ENCODE measurements around the gene LMBR1. TPM values are rescaled to one million over a fixed set of nuclear protein-coding genes. Genes with fewer than 3 reads are reported as not detected.
"Not testable (repeated sequence)": the region's sequence is repeated elsewhere in the genome, so short reads cannot be mapped to it uniquely, and the experiment has no call there.

The LMBR1 gene
- total and polyA plus RNA-seq, 4 donors, result 11.2 to 35.7 (median 17.9) TPM

DNA sequence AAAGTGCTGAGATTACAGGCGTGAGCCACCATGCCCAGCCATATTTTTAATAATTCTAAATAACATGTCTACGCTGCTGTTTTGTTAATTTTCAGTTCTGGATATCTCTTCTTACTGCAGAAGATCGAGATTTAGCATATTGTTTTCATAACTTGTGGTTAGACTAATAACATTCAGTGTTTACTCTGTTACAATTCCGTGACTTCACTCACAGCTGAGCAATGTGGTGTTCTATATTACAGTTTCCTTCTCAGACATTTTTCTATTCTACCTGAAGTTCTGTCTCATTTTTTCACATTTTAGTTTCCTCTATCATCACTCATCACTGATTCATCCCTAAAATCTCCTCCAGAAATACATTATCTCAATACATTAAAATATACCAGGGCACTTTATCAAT, 241.5 kb downstream of the LMBR1 start:
- DNase-seq (ENCODE audit: low spot score), result no peak
- Histone ChIP-seq H3K4me1 (ENCODE audit: control insufficient read depth in 4 of 4, insufficient read depth in 4 of 4, low read length in 3 of 4) (no peaks in the 10 kb centered on the region), H3K9ac (ENCODE audit: low read depth in 1 of 2, low read length in 2 of 2) (no peak overlapping the region), H3K27ac (ENCODE audit: low read depth in 1 of 2, low read length in 2 of 2) (no peak overlapping the region), H3K36me3 (ENCODE audit: control insufficient read depth in 4 of 4, insufficient read depth in 3 of 4, low read depth in 1 of 4, low read length in 3 of 4) (no peaks in the 10 kb centered on the region), H3K4me3 (ENCODE audit: low read depth in 1 of 3, low read length in 3 of 3) (no peak overlapping the region), H3K9me3 (ENCODE audit: control insufficient read depth in 4 of 4, low read length in 3 of 4) (no peaks in the 10 kb centered on the region), H3K27me3 (ENCODE audit: control insufficient read depth in 4 of 4, insufficient read depth in 4 of 4, low read length in 3 of 4) (no peaks in the 10 kb centered on the region)
- TF ChIP-seq JUND (IDR thresholded peaks at IDR 0.05), result no peak
- WGBS, result 95% methylated on average over 4 of the region's 4 CpGs

DNA sequence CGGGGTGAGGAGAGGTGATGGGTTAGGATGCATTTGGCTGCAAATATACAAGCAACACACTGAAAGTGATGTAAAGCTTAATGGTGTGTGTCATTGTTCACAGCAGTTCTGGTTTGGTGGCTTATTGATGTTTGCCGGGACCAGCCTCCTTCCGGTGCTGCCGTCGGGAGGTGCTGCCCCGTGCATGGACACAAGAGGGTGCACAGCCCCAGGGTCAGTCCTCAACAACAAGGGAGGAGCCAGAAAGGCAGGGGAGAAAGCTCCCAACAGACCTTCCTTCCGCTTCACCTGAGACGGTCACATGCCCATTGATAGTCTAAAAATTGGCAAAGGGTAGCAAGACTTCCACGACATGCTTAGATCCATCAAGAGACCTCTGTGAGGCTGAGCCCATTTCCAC, 242.9 kb downstream of the LMBR1 start:
- DNase-seq (ENCODE audit: low spot score), result no peak
- Histone ChIP-seq H3K9ac (ENCODE audit: low read depth in 1 of 2, low read length in 2 of 2) (peak overlapping the region in 1 of 2 donors; percentile 19), H3K36me3 (ENCODE audit: control insufficient read depth in 4 of 4, insufficient read depth in 3 of 4, low read depth in 1 of 4, low read length in 3 of 4) (no peaks in the 10 kb centered on the region), H3K27ac (ENCODE audit: low read depth in 1 of 2, low read length in 2 of 2) (no peak overlapping the region), H3K9me3 (ENCODE audit: control insufficient read depth in 4 of 4, low read length in 3 of 4) (no peaks in the 10 kb centered on the region), H3K4me3 (ENCODE audit: low read depth in 1 of 3, low read length in 3 of 3) (peak overlapping the region in 1 of 3 donors; percentile 33), H3K4me1 (ENCODE audit: control insufficient read depth in 4 of 4, insufficient read depth in 4 of 4, low read length in 3 of 4) (no peaks in the 10 kb centered on the region), H3K27me3 (ENCODE audit: control insufficient read depth in 4 of 4, insufficient read depth in 4 of 4, low read length in 3 of 4) (no peaks in the 10 kb centered on the region)
- WGBS, result 34% methylated on average over 9 of the region's 9 CpGs
- TF ChIP-seq, protein P1, sequence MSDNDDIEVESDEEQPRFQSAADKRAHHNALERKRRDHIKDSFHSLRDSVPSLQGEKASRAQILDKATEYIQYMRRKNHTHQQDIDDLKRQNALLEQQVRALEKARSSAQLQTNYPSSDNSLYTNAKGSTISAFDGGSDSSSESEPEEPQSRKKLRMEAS (IDR thresholded peaks at IDR 0.05), result no peak
- TF ChIP-seq EGR1 (IDR thresholded peaks at IDR 0.05; ENCODE audit: low read depth in 2 of 2) (no peak), HNF4G (IDR thresholded peaks at IDR 0.05) (no peak), NR2F2 (IDR thresholded peaks at IDR 0.05) (no peak), HNF4A (conservative IDR thresholded peaks at IDR 0.05) (peak in 1 of 2 donors; percentile 19), SP1 (IDR thresholded peaks at IDR 0.05) (no peak), RXRA (IDR thresholded peaks at IDR 0.05) (peak in 1 of 2 donors; percentile 55), YY1 (IDR thresholded peaks at IDR 0.05) (peak; percentile 34), FOXA2 (IDR thresholded peaks at IDR 0.05) (no peak), RAD21 (IDR thresholded peaks at IDR 0.05) (peak; percentile 90 to 98), GABPA (IDR thresholded peaks at IDR 0.05 in 1 of 2, conservative IDR thresholded peaks at IDR 0.05 in 1 of 2) (peak in 1 of 2 donors; percentile 16)
- TF ChIP-seq, protein P2, sequence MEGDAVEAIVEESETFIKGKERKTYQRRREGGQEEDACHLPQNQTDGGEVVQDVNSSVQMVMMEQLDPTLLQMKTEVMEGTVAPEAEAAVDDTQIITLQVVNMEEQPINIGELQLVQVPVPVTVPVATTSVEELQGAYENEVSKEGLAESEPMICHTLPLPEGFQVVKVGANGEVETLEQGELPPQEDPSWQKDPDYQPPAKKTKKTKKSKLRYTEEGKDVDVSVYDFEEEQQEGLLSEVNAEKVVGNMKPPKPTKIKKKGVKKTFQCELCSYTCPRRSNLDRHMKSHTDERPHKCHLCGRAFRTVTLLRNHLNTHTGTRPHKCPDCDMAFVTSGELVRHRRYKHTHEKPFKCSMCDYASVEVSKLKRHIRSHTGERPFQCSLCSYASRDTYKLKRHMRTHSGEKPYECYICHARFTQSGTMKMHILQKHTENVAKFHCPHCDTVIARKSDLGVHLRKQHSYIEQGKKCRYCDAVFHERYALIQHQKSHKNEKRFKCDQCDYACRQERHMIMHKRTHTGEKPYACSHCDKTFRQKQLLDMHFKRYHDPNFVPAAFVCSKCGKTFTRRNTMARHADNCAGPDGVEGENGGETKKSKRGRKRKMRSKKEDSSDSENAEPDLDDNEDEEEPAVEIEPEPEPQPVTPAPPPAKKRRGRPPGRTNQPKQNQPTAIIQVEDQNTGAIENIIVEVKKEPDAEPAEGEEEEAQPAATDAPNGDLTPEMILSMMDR (IDR thresholded peaks at IDR 0.05; ENCODE audit: low read depth, low read length, missing input control), result peak; percentile 75
- TF ChIP-seq, protein P3, sequence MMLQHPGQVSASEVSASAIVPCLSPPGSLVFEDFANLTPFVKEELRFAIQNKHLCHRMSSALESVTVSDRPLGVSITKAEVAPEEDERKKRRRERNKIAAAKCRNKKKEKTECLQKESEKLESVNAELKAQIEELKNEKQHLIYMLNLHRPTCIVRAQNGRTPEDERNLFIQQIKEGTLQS (IDR thresholded peaks at IDR 0.05), result no peak
- TF ChIP-seq, protein P4, sequence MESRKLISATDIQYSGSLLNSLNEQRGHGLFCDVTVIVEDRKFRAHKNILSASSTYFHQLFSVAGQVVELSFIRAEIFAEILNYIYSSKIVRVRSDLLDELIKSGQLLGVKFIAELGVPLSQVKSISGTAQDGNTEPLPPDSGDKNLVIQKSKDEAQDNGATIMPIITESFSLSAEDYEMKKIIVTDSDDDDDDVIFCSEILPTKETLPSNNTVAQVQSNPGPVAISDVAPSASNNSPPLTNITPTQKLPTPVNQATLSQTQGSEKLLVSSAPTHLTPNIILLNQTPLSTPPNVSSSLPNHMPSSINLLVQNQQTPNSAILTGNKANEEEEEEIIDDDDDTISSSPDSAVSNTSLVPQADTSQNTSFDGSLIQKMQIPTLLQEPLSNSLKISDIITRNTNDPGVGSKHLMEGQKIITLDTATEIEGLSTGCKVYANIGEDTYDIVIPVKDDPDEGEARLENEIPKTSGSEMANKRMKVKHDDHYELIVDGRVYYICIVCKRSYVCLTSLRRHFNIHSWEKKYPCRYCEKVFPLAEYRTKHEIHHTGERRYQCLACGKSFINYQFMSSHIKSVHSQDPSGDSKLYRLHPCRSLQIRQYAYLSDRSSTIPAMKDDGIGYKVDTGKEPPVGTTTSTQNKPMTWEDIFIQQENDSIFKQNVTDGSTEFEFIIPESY (IDR thresholded peaks at IDR 0.05), result no peak

DNA sequence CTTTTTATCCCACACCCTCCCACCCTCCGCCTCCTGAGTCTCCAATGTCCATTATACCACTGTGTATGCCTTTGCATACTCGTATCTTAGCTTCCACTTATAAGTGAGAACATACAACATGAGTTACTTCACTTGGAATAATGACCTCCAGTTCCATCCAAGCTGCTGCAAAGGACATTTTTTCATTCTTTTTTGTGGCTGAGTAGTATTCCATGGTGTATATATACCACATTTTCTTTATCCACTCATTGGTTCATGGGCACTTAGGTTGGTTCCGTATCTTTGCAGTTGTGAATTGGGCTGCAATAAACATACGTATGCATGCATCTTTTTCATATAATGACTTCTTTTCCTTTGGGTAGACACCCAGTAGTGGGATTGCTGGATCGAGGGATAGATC, 245.7 kb downstream of the LMBR1 start:
- H3K27ac ChIP-seq (ENCODE audit: low read depth in 1 of 2, low read length in 2 of 2); H3K4me3 ChIP-seq (ENCODE audit: low read depth in 1 of 3, low read length in 3 of 3); H3K9ac ChIP-seq (ENCODE audit: low read depth in 1 of 2, low read length in 2 of 2); H3K9me3 ChIP-seq (ENCODE audit: control insufficient read depth in 4 of 4, low read length in 3 of 4); H3K27me3 ChIP-seq (ENCODE audit: control insufficient read depth in 4 of 4, insufficient read depth in 4 of 4, low read length in 3 of 4); H3K36me3 ChIP-seq (ENCODE audit: control insufficient read depth in 4 of 4, insufficient read depth in 3 of 4, low read depth in 1 of 4, low read length in 3 of 4); DNase-seq (ENCODE audit: low spot score); H3K4me1 ChIP-seq (ENCODE audit: control insufficient read depth in 4 of 4, insufficient read depth in 4 of 4, low read length in 3 of 4): not testable (repeated sequence)
- 97% methylated on average over 5 of the region's 5 CpGs for WGBS
